Heart left ventricle (tissue), 16 donors: ENCODE results near the gene ABCB4. TPM values are rescaled to one million over a fixed set of nuclear protein-coding genes. Genes with fewer than 3 reads are reported as not detected.

Experiments used
- ATAC-seq, 4 donors: fragments of 200-7000 bp; cut with Tn5 transposase; one replicate each; pipeline ENCODE4 v1.9.1; 2020 to 2022; ENCODE audit warnings: moderate library complexity in 4 of 4, mild to moderate bottlenecking in 3 of 4, moderate number of reproducible peaks in 1 of 4
- DNase-seq, 5 donors: peaks; one replicate each; pipeline ENCODE4 v3.0.0-alpha.2; 2020
- H3K27ac ChIP-seq, 12 donors: fragments of 200-600 bp; sonication (generic) in 4 of 12; one replicate each; pipeline versions ENCODE4 v1.5.0 to v1.8.0; 2016 to 2022; ENCODE audit warnings: mild to moderate bottlenecking in 2 of 12
- H3K27me3 ChIP-seq, 9 donors: fragments of 200-600 bp; sonication (generic) in 2 of 9; one replicate each; pipeline versions ENCODE4 v1.5.1 to v1.8.0; 2016 to 2022; ENCODE audit warnings: mild to moderate bottlenecking in 3 of 9
- H3K36me3 ChIP-seq, 9 donors: fragments of 200-600 bp; sonication (generic) in 2 of 9; one replicate each; pipeline versions ENCODE4 v1.5.0 to v1.8.0; 2018 to 2022; ENCODE audit warnings: mild to moderate bottlenecking in 2 of 9
- H3K4me1 ChIP-seq, 12 donors: fragments of 200-600 bp; sonication (generic) in 4 of 12; one replicate each; pipeline versions ENCODE4 v1.5.0 to v1.8.0; 2016 to 2022; ENCODE audit warnings: mild to moderate bottlenecking in 3 of 12
- H3K4me3 ChIP-seq, 12 donors: fragments of 200-600 bp; sonication (generic) in 4 of 12; one replicate each; pipeline versions ENCODE4 v1.5.0 to v1.8.0; 2017 to 2022; ENCODE audit warnings: mild to moderate bottlenecking in 9 of 12, moderate library complexity in 4 of 12
- H3K9me3 ChIP-seq, 12 donors: fragments of 200-600 bp; sonication (generic) in 4 of 12; one replicate each; pipeline versions ENCODE4 v1.5.0 to v1.8.0; 2016 to 2022; ENCODE audit warnings: mild to moderate bottlenecking in 1 of 12
- CTCF ChIP-seq, 12 donors: fragments of 200-600 bp; sonication (generic) in 4 of 12; IDR thresholded peaks; one replicate each; pipeline versions ENCODE4 v1.5.0 to v1.8.0; 2018 to 2022; ENCODE audit warnings: antibody characterized with exemption in 12 of 12, mild to moderate bottlenecking in 5 of 12
- POLR2A ChIP-seq, 2 donors: fragments of 450-650 bp; IDR thresholded peaks; one replicate each; pipeline ENCODE4 v1.6.1; 2017; ENCODE audit warnings: antibody characterized with exemption in 2 of 2, mild to moderate bottlenecking in 2 of 2, moderate library complexity in 2 of 2
- WGBS, 4 donors: extraction: QIAGEN DNeasy Blood & Tissue Kit in 2 of 4; methylation state at CpG; one replicate each; pipeline versions ENCODE4 v1.1.5 to v1.1.7; 2013 to 2018; 5-methylcytosine and 5-hydroxymethylcytosine counted together
- intact Hi-C, 10 donors: fragments of 100-400 bp; cut with DNase I; formaldehyde crosslinking; loops; one replicate each; pipeline versions ENCODE4 v1.11.1 to v1.14.2; 2022
- polyA plus RNA-seq, 2 donors: library from polyadenylated mRNA; stranded (reverse); fragments of 200-250 nt; gene quantifications; one replicate each; pipeline ENCODE4 v1.2.3, GENCODE V29; 2013
- total RNA-seq, 9 donors: library from RNA; depleted of rRNA in 2 of 9; stranded (reverse); fragments of >200 nt in 2 of 9; fragmentation: NEBNext Ultra II Directional in 3 of 9; extraction: Animal tissue kit (Norgen Biotek cat#: 25700) in 3 of 9; gene quantifications; one replicate each; pipeline versions ENCODE4 v1.1.0 to v1.2.4, GENCODE V29; 2016 to 2023
- donor health status: ischemic (EF 13 %, LVEDD 7.1; RV severe dilation, severe dysfunction).
- donor health status: healthy with polysubstance abuse.
- donor health status: DM: no; HTN: yes; CAD: no.
- donor health status: DM: no; HTN: no; CAD: no.
- donor health status: ischemic (EF 25% LVEDD 6.9; RV normal size, moderate dysfunction).
- donor health status: ischemic (EF 25% LVEDD 5.7; RV mildly dilated, moderate dysfunction).
- donor health status: healthy.
- donor health status: DM: yes; HTN: yes; CAD: no.
- donor health status: ischemic (EF 35%, LVEDD 5.7; RV mildly dilated, moderate dysfunction).
- donor health status: nonischemic (EF 11% LVEDD 7.7; RV severe dilation, severe dysfunction).
- donor health status: DM: yes; HTN: yes; CAD: no.
- donor health status: PGD.
- donor health status: ischemic (EF 29% LVEDD 5.4; RV normal size, mild dysfunction).
- donor health status: nonischemic (EF 23%, LVEDD 6.1; RV moderate dilation, normal function).

Gene ABCB4
- total and polyA plus RNA-seq, 11 donors, result 0.87 to 9.6 (median 6.8) TPM

GRCh38 chr7:87482115-87482514 lies 6.6 kb upstream of the ABCB4 start:
- Histone ChIP-seq H3K27me3 (no peaks in the 10 kb centered on the region), H3K27ac (no peak overlapping the region), H3K9me3 (no peaks in the 10 kb centered on the region), H3K36me3 (no peaks in the 10 kb centered on the region), H3K4me3 (no peak overlapping the region), H3K4me1 (no peaks in the 10 kb centered on the region)
- WGBS, 4 donors, result 74 to 86% (median 79%) methylated on average over 3 of the region's 3 CpGs
- no peak for TF ChIP-seq POLR2A (IDR thresholded peaks at IDR 0.05)
- no peak for TF ChIP-seq CTCF (IDR thresholded peaks at IDR 0.05)
- ATAC-seq (no peak), DNase-seq (no peak)
- intact Hi-C loops, result no loop called here

GRCh38 chr7:87480386-87480785 lies 4.9 kb upstream of the ABCB4 start:
- TF ChIP-seq POLR2A (IDR thresholded peaks at IDR 0.05) (no peak), CTCF (IDR thresholded peaks at IDR 0.05) (no peak)
- H3K9me3 ChIP-seq, result no peaks in the 10 kb centered on the region
- 90 to 96% (median 94%) methylated on average over 2 of the region's 2 CpGs for WGBS, 4 donors
- no peak overlapping the region for H3K27ac ChIP-seq
- no peaks in the 10 kb centered on the region for H3K36me3 ChIP-seq
- H3K4me3 ChIP-seq, result no peak overlapping the region
- ATAC-seq, result no peak
- intact Hi-C loops, result no loop called here
- DNase-seq, result no peak
- peaks cover 0 to 15% (median 0%) of the 10 kb centered on the region in 9 donors for H3K27me3 ChIP-seq
- peaks cover 0 to 9% (median 3%) of the 10 kb centered on the region in 12 donors for H3K4me1 ChIP-seq

- H3K36me3 ChIP-seq, result no peaks in the 10 kb centered on the region
- no peak for DNase-seq
- no peak for ATAC-seq
- H3K4me1 ChIP-seq, result peaks cover 0 to 13% (median 3%) of the 10 kb centered on the region in 12 donors
- intact Hi-C loops, result no loop called here
- peaks cover 0 to 17% (median 0%) of the 10 kb centered on the region in 9 donors for H3K27me3 ChIP-seq
- no peaks in the 10 kb centered on the region for H3K9me3 ChIP-seq
- no peak overlapping the region for H3K27ac ChIP-seq
- WGBS, 4 donors, result 66 to 71% (median 68%) methylated on average over 2 of the region's 2 CpGs
- TF ChIP-seq CTCF (IDR thresholded peaks at IDR 0.05) (no peak), POLR2A (IDR thresholded peaks at IDR 0.05) (no peak)
- H3K4me3 ChIP-seq, result no peak overlapping the region
Observed at GRCh38 chr7:87479951-87480350, 4.5 kb upstream of the ABCB4 start.

GRCh38 chr7:87476179-87476557 lies 688 bp upstream of the ABCB4 start:
- DNase-seq (no peak), ATAC-seq (no peak)
- Histone ChIP-seq H3K4me1 (peaks cover 0 to 31% (median 5%) of the 10 kb centered on the region in 12 donors), H3K36me3 (no peaks in the 10 kb centered on the region), H3K9me3 (no peaks in the 10 kb centered on the region), H3K4me3 (peak overlapping the region in 11 of 12 donors; percentile 42 to 78 (median 64)), H3K27me3 (peaks cover 0 to 20% (median 0%) of the 10 kb centered on the region in 9 donors), H3K27ac (peak overlapping the region in 2 of 12 donors; percentile 84 to 88)
- TF ChIP-seq CTCF (IDR thresholded peaks at IDR 0.05) (no peak), POLR2A (IDR thresholded peaks at IDR 0.05) (no peak)
- 39 to 58% (median 55%) methylated on average over 8 of the region's 8 CpGs for WGBS, 4 donors
- intact Hi-C loops, result no loop called here
